Vagina (tissue), 2 donors: ENCODE data around the gene RPRD1B.

Source experiments
- CTCF ChIP-seq, 3 experiments: fragments of 450-650 bp in 2 of 3; fragments of 200-600 bp in 1 of 3; sonication (generic) in 1 of 3; IDR thresholded peaks; one replicate each; pipeline ENCODE4 v1.5.1; 2017 to 2019; ENCODE audit warnings: antibody characterized with exemption in 3 of 3, mild to moderate bottlenecking in 2 of 3, moderate library complexity in 2 of 3
- POLR2A ChIP-seq, 2 donors: fragments of 450-650 bp; IDR thresholded peaks; one replicate each; pipeline ENCODE4 v1.6.1; 2017; ENCODE audit warnings: antibody characterized with exemption in 2 of 2, mild to moderate bottlenecking in 2 of 2, moderate library complexity in 2 of 2

- TF ChIP-seq POLR2A (IDR thresholded peaks at IDR 0.05) (no peak), CTCF (IDR thresholded peaks at IDR 0.05) (no peak)
These were observed 45.8 kb downstream of the RPRD1B start for GRCh38 chr20:38079353-38079752.
